ENCODE data around the gene DCBLD2.

DCBLD2 gene

DNA sequence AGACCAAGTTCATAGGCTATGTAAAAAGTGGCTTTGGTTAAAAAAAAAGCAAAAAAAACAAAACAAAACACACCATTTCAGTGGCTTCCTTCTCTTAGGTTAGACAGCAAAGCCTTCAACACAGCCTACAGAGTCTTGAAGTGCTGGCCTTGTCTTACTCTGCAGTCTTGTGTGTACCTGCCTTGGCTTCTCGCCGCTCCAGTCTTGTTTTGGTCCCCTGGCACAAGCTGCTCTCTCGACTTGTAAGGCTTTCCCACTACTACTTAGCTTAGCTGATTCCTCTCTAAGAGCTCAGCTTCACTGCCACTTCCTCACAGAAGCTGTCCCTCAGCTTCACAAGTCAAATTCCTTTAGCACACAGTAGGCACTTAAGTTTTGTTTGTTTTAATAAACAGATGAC, 75.4 kb downstream of the DCBLD2 start:
- TF ChIP-seq, protein P1, sequence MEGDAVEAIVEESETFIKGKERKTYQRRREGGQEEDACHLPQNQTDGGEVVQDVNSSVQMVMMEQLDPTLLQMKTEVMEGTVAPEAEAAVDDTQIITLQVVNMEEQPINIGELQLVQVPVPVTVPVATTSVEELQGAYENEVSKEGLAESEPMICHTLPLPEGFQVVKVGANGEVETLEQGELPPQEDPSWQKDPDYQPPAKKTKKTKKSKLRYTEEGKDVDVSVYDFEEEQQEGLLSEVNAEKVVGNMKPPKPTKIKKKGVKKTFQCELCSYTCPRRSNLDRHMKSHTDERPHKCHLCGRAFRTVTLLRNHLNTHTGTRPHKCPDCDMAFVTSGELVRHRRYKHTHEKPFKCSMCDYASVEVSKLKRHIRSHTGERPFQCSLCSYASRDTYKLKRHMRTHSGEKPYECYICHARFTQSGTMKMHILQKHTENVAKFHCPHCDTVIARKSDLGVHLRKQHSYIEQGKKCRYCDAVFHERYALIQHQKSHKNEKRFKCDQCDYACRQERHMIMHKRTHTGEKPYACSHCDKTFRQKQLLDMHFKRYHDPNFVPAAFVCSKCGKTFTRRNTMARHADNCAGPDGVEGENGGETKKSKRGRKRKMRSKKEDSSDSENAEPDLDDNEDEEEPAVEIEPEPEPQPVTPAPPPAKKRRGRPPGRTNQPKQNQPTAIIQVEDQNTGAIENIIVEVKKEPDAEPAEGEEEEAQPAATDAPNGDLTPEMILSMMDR (conservative IDR thresholded peaks at IDR 0.05; ENCODE audit: low read length): no peak
- H3K4me3 ChIP-seq (ENCODE audit: low read length): no peak overlapping the region
- no peak for DNase-seq (ENCODE audit: low read depth)

DNA sequence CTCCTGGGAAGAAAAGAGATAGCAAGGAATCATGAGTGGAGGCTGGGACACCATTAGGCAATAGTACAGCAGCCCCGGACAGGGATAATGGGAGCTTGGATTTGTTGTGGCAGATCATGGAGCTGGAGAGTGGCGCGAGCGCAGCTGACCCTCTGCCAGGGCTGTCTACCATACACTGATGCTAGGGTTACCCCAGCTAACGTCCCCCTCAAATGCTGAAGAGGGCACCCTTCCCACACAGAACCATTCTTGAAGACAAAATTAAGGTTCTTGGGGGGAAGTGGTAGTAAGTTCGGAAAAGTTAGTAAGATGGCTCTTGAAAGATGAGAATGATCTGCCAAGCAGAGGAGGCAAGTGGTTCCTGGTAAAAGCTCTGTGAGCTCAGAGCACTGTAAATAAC, 77.2 kb downstream of the DCBLD2 start:
- TF ChIP-seq, protein P1 (conservative IDR thresholded peaks at IDR 0.05; ENCODE audit: low read length): peak; percentile 31; the same call in 1 of the 2 replicates
- no peak for DNase-seq (ENCODE audit: low read depth)

DNA sequence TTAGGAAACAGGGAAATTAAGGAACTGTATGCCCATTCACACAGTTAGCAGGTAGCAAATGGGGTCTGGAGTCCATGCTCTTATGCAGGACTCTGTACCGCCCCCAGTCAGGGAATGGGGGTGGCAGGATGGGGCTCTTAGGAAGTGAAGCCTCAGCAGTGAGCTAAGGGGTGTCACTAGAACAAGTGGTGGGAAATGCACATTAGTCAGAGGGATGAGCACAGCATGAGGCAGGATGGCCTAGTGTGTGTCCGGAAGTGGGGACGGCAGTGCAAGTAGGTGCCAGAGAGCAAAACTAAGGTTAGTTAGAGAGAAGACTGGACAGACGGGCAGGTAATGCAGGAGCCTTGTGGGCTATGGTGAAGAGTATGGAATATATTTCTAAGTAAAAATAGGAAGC, 77.7 kb downstream of the DCBLD2 start:
- no peak for DNase-seq (ENCODE audit: low read depth)
- TF ChIP-seq, protein P1 (conservative IDR thresholded peaks at IDR 0.05; ENCODE audit: low read length): no peak
- H3K4me3 ChIP-seq (ENCODE audit: low read length): no peak overlapping the region

More for the DNA sequence above, 77.2 kb downstream of the DCBLD2 start:
- H3K4me3 ChIP-seq (ENCODE audit: low read length): no peak overlapping the region

DNA sequence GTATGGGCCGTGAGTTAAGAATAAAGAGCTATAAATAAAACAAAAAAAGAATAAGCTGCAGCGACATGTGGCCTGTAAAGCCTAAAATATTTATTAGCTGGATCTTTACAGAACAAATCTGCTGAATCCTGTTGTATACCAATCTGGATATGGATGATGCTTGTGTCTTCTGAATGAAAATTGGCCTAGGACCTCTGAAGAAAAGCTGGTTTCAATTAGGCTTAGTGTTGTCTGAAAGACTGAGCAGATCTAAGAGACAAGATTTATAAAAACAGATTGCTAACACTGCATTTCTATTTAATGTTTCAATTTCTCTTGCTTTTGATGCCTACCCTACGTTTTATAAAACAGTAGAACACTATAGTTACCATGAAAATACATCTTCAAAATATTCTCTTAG, 80.4 kb downstream of the DCBLD2 start:
- H3K4me3 ChIP-seq (ENCODE audit: low read length): no peak overlapping the region

DNA sequence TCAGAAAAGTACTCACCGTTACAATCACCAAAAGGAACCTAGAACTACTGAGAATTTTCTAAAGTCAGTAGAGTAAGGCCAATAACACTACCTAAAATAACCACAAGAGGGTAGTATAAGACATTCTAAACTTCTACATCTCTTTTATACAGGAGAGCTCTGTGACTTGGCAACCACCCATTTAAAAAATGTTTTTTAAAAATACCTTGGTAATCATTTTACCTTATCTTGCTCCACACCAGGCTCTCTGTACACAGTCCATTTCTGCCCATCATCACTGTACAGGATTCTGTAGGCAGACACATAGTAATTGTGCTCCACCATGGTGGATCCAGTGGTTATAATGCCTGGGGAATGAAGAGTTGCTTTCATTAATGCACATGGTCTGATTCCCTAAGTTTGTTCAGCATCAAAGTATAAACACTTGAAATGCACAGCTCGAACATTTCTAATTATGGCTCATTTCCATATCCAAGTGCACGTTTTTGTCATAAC, 83.9 kb downstream of the DCBLD2 start:
- TF ChIP-seq, protein P1 (conservative IDR thresholded peaks at IDR 0.05; ENCODE audit: low read length): peak; percentile 73
- peak; percentile 58 for DNase-seq (ENCODE audit: low read depth)
- H3K4me3 ChIP-seq (ENCODE audit: low read length): no peak overlapping the region

More for the DNA sequence above, 80.4 kb downstream of the DCBLD2 start:
- no peak for DNase-seq (ENCODE audit: low read depth)
- TF ChIP-seq, protein P1 (conservative IDR thresholded peaks at IDR 0.05; ENCODE audit: low read length): no peak

DNA sequence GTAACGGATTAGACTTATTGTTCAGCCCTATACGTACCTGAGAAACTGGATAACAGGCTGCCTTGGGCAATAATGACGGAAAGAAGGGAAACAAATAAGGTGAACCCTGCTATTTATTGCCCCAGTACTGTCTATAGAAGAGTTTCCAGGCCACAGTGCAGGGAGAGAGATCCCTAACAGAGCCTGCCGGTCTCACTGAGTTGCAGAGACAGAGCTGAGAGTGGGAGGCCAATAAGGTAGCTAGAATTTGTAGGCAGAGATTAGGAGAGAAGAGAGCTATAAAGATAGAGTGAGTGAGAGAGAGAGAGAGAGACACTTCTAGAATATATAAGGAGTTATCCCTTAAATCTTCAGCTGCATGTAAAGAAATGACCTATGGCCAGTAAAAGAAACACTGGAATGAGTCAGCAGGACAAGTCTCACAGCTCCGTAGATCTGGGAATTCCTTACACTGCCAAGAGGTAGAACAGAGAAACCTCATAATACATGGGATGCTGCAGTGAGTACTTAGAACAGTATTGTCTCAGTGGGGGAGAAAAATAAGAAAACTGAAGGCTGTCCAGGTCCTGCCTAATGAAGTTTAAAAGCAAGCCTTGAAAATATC, 86.6 kb downstream of the DCBLD2 start:
- DNase-seq (ENCODE audit: low read depth): peak; percentile 50
- H3K4me3 ChIP-seq (ENCODE audit: low read length): no peak overlapping the region
- TF ChIP-seq, protein P1 (conservative IDR thresholded peaks at IDR 0.05; ENCODE audit: low read length): no peak

DNA sequence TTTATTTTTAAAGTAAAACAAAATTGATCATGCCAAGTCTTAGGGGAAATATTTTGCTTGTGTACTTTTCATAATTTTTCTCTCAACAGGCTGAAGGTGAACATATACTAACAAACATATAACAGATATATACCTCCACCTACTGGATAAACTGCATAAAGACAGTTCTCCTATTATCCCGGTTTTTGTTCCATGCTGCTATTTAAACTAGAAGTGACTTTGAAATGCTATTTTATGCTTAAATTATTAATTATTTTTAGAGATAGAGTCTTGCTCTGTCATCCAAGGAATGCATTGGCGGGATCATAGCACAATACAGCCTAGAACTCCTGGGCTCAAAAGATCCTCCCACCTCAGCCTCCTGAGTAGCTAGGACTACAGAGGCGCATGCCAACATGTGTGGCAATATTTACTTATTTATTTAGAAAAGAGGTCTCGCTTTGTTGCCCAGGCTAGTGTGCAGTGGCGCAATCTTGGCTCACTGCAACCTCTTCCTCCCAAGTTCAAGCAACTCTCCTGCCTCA, 88.6 kb downstream of the DCBLD2 start:
- DNase-seq (ENCODE audit: low read depth): peak; percentile 46
- no peak overlapping the region for H3K4me3 ChIP-seq (ENCODE audit: low read length)
- TF ChIP-seq, protein P1 (conservative IDR thresholded peaks at IDR 0.05; ENCODE audit: low read length): peak; percentile 68

Measured in AG10803 (cell line).